IPS-18c (cell line): Measurements from ENCODE around the gene POLRMT.

Experiments used
- H3K4me3 ChIP-seq: 2 replicates; pipeline ENCODE4 v1.7.0; 2013; ENCODE audit warnings: low read depth, mild to moderate bottlenecking, low read length, moderate library complexity; ENCODE audit not compliant: insufficient read depth
- H3K9me3 ChIP-seq: one replicate; pipeline ENCODE4 v1.6.1; 2013; ENCODE audit warnings: mild to moderate bottlenecking, low read length, moderate library complexity; ENCODE audit not compliant: control insufficient read depth, insufficient read depth

The POLRMT gene

GRCh38 chr19:582497-583197, 50.7 kb downstream of the POLRMT start:
- Histone ChIP-seq H3K4me3 (no peak overlapping the region), H3K9me3 (no peaks in the 10 kb centered on the region)

DNA sequence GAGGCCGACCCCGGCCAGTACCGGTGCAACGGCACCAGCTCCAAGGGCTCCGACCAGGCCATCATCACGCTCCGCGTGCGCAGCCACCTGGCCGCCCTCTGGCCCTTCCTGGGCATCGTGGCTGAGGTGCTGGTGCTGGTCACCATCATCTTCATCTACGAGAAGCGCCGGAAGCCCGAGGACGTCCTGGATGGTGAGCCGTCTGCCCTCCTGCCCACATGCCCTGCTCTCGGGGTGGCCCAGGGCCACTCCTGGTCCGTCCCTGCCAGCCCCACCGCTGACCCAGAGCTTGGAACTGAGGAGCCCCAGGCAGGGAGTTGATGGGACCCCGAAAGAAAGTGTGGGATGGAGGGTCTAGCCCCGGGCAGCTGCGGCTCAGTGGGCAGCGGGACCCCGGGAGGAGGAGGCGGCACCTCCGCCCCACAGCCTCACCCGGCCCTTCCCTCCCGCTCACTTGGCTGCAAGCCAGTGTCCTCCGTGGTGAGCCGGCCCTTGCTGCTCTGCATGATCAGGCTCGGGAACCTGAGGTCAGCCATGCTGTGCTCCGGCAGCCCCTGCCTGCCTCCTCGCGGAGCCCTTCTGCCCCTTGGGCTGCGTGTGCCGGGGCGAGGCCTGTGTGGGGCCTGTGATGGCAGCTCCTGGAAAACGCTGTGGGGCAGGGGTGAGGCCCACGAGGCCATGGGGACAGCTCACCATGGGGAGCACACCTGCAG, 51.8 kb downstream of the POLRMT start:
- Histone ChIP-seq H3K9me3 (no peaks in the 10 kb centered on the region), H3K4me3 (no peak overlapping the region)

GRCh38 chr19:580274-580835, 53.0 kb downstream of the POLRMT start:
- Histone ChIP-seq H3K9me3 (no peaks in the 10 kb centered on the region), H3K4me3 (no peak overlapping the region)

- H3K9me3 ChIP-seq = no peaks in the 10 kb centered on the region
- no peak overlapping the region for H3K4me3 ChIP-seq
Measured at GRCh38 chr19:579842-580155, 53.5 kb downstream of the POLRMT start.

GRCh38 chr19:579111-579841, 54.1 kb downstream of the POLRMT start:
- no peaks in the 10 kb centered on the region for H3K9me3 ChIP-seq
- H3K4me3 ChIP-seq = no peak overlapping the region

DNA sequence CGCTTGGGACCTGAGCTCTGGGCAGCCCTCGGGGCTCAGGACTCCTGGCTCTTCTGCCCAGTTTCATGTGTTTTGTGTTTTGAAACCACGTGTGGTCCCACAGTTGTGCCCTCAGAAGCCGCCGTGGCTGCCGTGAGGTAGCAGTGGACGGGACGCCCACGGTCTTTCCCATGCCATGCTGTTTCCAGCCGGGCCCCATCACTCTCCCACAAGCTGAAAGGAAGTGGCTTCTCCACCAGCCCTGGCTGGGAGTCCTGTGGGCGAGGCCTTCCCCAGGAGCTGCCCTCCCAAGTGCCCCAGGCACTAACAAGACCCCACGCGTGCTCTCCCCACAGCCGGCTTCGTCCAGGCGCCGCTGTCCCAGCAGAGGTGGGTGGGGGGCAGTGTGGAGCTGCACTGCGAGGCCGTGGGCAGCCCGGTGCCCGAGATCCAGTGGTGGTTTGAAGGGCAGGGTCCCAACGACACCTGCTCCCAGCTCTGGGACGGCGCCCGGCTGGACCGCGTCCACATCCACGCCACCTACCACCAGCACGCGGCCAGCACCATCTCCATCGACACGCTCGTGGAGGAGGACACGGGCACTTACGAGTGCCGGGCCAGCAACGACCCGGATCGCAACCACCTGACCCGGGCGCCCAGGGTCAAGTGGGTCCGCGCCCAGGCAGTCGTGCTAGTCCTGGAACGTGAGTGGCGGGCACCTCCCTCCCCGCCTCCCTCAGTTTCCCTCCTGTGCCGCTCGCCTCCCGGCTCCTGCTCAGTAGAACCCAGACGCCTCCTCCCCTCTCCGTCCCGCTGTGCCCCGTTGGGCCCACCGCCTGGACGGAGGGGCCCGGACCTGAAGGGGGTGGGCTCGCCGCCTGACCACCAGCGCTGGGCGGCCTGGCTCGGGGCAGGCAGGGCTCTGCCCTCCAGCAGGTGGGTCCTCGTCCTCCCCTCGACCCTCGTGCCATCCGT, 55.6 kb downstream of the POLRMT start:
- H3K4me3 ChIP-seq = no peak overlapping the region
- H3K9me3 ChIP-seq = no peaks in the 10 kb centered on the region

DNA sequence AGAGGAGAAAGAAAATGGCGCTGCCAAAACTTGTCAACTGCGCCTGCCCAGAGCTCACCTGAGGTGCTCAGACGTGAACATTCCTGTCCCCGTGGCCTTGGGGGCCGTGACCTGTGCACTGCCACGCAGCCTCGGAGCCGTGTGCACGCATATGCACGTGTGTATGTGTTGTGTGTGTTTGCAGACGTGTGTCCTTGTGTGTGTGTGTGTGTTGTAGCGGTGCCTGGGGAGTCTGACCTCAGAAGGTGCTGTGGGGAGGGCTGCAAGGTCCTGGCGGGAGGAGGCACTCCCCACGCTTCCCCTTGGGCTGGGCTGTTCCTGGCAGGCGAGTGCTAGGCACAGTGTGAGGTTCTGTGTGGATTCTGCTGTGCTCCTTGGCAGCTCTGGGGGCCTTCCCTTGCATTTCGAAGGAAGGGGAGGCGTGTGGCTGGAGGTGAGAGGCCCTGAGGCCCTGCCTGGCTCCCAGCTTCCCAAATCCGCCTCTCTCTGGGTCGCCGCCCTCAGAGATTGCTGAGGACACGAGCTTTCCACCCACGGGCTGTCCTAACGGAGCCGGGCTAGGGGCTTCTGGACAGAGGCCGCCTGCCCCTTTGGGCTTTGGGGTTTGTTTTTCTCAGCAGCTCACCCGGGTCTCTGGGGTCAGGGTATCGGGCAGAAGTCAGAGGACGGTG, 56.4 kb downstream of the POLRMT start:
- Histone ChIP-seq H3K9me3 (no peaks in the 10 kb centered on the region), H3K4me3 (no peak overlapping the region)

DNA sequence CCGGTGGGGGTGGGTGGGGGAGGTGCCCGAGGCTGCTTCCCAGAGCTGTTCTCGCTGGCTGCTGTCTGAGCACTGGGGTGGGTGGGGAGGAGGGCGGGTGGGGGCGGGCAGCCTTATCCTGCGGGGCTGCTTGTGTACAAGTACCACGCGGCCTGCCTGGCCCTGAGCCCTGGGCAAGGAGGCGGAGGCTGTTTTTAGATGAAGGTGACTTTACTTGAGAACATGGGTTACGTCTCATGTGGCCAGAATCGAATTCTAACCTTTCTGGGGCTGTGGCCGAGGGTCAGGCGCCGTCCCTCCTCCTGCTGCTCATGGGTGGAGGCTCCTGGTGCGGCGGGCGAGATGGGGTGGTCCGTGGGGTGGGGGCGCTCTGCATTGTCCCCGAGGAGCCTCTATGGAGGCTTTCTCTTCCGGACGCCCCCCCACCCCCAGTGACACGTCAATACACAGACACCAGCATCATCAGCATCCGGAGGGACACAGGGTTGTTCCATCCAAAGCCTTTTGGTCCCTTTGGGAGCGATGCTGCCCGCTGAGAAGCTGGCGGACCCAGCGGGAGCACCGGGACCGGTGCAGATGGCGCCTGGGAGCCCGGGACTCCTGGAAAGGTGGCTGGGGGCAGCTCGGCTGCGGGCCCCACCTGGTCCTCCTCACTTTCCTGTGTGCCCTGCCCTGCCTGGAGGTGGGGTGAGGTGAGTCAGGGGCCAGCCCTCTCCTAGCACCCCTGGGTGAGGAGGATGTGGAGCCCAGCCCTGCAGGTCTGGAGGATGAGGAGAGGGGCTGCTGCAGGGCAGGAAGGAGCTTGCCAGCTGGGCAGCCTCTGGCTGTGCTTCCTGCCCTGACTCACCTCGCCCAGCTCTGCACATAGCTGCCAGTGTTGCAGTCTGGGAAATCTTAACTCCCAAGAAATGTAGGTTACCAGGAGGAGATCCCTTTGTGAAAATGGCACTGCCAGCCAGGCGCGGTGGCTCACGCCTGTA, 57.5 kb downstream of the POLRMT start:
- Histone ChIP-seq H3K9me3 (no peaks in the 10 kb centered on the region), H3K4me3 (peak overlapping the region; percentile 28)

DNA sequence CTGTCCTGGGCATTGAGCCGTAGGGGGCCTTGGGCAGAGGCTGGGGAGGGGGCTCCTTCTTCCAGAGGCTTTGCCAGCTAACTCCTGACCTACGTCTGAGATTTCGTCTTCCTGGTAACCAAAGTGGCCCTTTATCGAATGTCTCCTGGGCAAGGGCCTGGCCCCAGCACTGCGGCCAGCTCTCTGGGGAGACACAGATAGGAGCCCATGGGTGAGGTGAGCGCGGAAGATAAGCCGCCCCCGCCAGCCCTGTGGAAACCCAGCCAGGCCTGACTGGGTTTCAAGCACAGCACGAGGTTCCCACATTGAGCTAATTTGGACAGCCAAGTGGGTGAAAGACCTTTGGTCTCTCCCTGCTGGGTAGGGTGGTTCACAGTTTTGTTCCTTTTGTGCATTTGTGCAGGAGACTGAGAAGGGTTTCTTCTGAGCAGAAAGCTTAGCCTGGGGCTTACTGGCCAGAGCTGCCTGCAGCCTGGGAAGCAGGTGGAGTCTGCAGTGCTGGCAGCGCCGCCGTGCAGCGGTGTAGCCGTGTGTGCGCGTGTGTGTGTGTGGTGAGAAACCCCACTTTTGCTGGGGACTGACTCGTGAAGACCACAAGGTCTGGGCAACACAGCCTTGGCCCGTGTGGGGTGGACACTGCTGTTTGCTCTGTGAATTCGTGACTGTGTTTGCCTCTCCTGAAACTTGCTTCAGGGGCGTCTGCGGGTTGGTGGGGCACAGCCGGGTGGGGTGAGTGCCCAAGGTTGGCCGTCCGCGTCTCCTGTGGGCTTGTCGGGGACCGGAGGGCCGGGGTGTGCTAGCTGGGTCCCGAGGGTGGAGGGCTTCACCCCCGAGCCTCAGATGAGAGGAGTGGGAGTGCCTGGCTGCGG, 58.4 kb downstream of the POLRMT start:
- peak overlapping the region; percentile 28; the same call in 1 of the 2 replicates for H3K4me3 ChIP-seq
- no peaks in the 10 kb centered on the region for H3K9me3 ChIP-seq

GRCh38 chr19:573519-573825, 59.9 kb downstream of the POLRMT start:
- H3K4me3 ChIP-seq = peak overlapping the region; percentile 99
- H3K9me3 ChIP-seq = no peaks in the 10 kb centered on the region

DNA sequence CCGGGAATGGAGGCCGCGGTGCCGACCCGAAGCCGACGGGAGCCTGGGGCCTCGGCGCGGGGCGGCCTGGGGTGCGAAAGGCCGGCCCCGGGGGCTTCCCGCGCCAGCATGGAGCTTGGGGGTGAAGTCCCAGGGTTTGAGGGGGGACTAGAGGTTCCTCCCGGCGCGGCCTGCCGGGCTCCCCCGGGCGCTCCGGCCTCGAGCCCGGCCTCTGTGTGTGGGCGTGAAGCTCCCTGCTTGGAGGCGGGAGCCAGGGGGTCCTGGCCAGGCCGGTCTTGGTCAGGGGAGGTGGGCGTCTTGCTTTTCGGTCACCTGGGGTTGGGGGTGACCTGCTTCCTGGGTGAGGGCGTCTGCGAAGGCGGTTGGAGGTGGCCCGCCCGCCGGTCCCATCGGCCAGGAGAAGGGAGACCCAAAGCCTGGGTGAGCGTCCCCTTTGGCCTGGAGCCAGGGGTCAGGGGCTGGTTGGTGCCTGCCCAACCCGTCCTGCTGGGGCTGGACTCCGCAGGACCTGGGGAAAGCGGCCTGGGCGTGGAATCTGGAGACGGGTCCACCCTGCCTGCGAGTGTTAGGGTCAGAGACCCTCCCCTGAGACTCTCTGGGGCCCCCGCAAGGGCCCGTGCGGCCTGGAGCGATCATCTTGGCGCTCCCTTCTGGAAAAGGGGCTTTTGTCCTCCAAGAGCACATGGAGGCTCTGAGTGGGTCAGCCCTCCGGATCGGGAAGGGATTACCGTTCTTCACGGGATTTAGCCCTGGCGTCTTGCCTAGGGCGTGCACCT, 60.4 kb downstream of the POLRMT start:
- H3K9me3 ChIP-seq = no peaks in the 10 kb centered on the region
- peak overlapping the region; percentile 99 for H3K4me3 ChIP-seq

DNA sequence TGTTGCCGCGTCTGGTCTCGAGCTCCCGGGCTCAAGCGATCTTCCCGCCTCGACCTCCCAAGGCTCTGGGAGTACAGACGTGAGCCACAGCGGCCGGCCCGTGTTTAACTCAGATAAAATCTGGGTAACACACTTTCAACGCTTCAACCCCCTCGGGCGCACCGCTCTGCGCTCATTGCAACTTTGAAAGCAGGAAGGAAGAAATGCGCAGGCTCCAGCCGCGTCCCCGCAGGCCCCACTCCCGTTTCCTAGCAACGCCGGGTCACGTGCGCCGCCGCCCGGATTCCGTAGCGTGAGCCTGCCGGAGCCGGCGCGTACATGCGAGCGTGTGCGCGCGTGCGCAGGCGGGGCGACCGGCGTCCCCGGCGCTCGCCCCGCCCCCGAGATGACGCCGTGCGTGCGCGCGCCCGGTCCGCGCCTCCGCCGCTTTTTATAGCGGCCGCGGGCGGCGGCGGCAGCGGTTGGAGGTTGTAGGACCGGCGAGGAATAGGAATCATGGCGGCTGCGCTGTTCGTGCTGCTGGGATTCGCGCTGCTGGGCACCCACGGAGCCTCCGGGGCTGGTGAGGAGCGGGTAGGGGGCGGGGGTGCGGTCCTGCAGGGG, 61.1 kb downstream of the POLRMT start, which contains the start of gene BSG:
BSG (plus strand) TSS at position 457 of the 603 bp plus-strand sequence; CDS start at position 496, 39 bp downstream.
- Histone ChIP-seq H3K4me3 (peak within 1 kb of the TSS; percentile 99), H3K9me3 (no peaks in the 10 kb centered on the region)

- H3K4me3 ChIP-seq = peak overlapping the region; percentile 22
Measured at GRCh38 chr19:571566-571974, 61.8 kb downstream of the POLRMT start.

More at GRCh38 chr19:571566-571974, 61.8 kb downstream of the POLRMT start:
- H3K9me3 ChIP-seq = no peaks in the 10 kb centered on the region
